K562 (cell line): ENCODE results near the gene SLC25A21. TPM values are rescaled to one million over a fixed set of nuclear protein-coding genes. Genes with fewer than 3 reads are reported as not detected.

Source experiments
- ASH1L ChIP-seq: fragments of 450-650 bp; IDR thresholded peaks from 2 replicates; pipeline ENCODE4 v1.6.1; 2018; ENCODE audit warnings: borderline replicate concordance, mild to moderate bottlenecking, low read depth; ENCODE audit not compliant: partially characterized antibody
- BCOR ChIP-seq: fragments of 450-650 bp; IDR thresholded peaks from 2 replicates; pipeline ENCODE4 v1.6.1; 2016
- ILK ChIP-seq: fragments of 450-650 bp; IDR thresholded peaks from 2 replicates; pipeline ENCODE4 v1.6.1; 2016; ENCODE audit warnings: missing genetic modification characterization, low read depth, mild to moderate bottlenecking, missing compliant biosample characterization, moderate library complexity, borderline replicate concordance
- KDM1A ChIP-seq, 2 experiments: fragments of 450-650 bp; IDR thresholded peaks; 2 replicates each; pipeline ENCODE4 v1.6.1; 2016; ENCODE audit warnings: mild to moderate bottlenecking in 2 of 2
- POLR2B ChIP-seq: fragments of 450-650 bp; IDR thresholded peaks from 2 replicates; pipeline ENCODE4 v1.6.1; 2018; ENCODE audit warnings: low read depth; ENCODE audit not compliant: partially characterized antibody
- SIX5 ChIP-seq, 2 experiments: IDR thresholded peaks; 2 replicates each; pipeline ENCODE4 v1.6.1; 2011; ENCODE audit warnings: low read length in 2 of 2, borderline replicate concordance in 1 of 2, low read depth in 1 of 2, mild to moderate bottlenecking in 1 of 2, moderate library complexity in 1 of 2; ENCODE audit not compliant: insufficient read depth in 1 of 2
- TAF9B ChIP-seq: fragments of 450-650 bp; IDR thresholded peaks from 2 replicates; pipeline ENCODE4 v1.6.1; 2018; ENCODE audit warnings: mild to moderate bottlenecking; ENCODE audit not compliant: partially characterized antibody
- TOE1 ChIP-seq, 2 experiments: fragments of 450-650 bp in 1 of 2; sonication (generic) in 1 of 2; formaldehyde crosslinking in 1 of 2; IDR thresholded peaks; 2 replicates each; pipeline versions ENCODE4 v1.7.1 to v1.8.0; 2016 to 2022; ENCODE audit warnings: borderline replicate concordance in 2 of 2, mild to moderate bottlenecking in 2 of 2, antibody characterized with exemption in 1 of 2, inconsistent platforms in 1 of 2, low read depth in 1 of 2, missing genetic modification reagents in 1 of 2, moderate library complexity in 1 of 2
- ZBTB40 ChIP-seq, 2 experiments: fragments of 450-650 bp in 1 of 2; sonication (generic) in 1 of 2; formaldehyde crosslinking in 1 of 2; IDR thresholded peaks; 2 replicates each; pipeline versions ENCODE4 v1.7.1 to v1.9.0; 2016 to 2022; ENCODE audit warnings: inconsistent platforms in 1 of 2, mild to moderate bottlenecking in 1 of 2, missing genetic modification reagents in 1 of 2
- ZC3H8 ChIP-seq: fragments of 450-650 bp; IDR thresholded peaks from 2 replicates; pipeline ENCODE4 v1.6.1; 2017
- ZFPM2 ChIP-seq: fragments of 250-450 bp; sonication (Bioruptor Pico); IDR thresholded peaks from 2 replicates; pipeline ENCODE4 v1.5.1; 2022; ENCODE audit warnings: mild to moderate bottlenecking
- polyA plus RNA-seq, 8 experiments: library from polyadenylated mRNA; depleted of rRNA in 4 of 8; stranded (reverse) in 5 of 8; unstranded in 3 of 8; fragments of >200 nt; fragmentation: Nextera tagmentation in 2 of 8; fragmentation: Illumina TruSeq in 1 of 8; extraction: Ambion mirVana in 2 of 8; extraction: Trizol in 1 of 8; gene quantifications; 2 replicates each; pipeline versions ENCODE4 v1.2.1 to v1.2.3, GENCODE V29; 2011 to 2014; ENCODE audit warnings: inconsistent platforms in 1 of 8, missing spikeins in 1 of 8
- total RNA-seq, 7 experiments: library from RNA; depleted of rRNA in 6 of 7; stranded (reverse); fragments of >200 nt in 6 of 7; fragmentation: Illumina TruSeq in 2 of 7; extraction: Trizol in 2 of 7; gene quantifications; 2 replicates each; pipeline versions ENCODE4 v1.2.1 to v1.2.3, GENCODE V29; 2011 to 2021; ENCODE audit warnings: low replicate concordance in 1 of 7
- TF ChIP-seq, protein P1 (sequence below): sonication (generic); formaldehyde crosslinking; IDR thresholded peaks from 2 replicates; pipeline ENCODE4 v1.4.0; 2020; ENCODE audit warnings: mild to moderate bottlenecking, missing genetic modification reagents
- TF ChIP-seq, protein P2 (sequence below): conservative IDR thresholded peaks from 2 replicates; pipeline ENCODE4 v1.6.1; 2011; ENCODE audit warnings: low read depth, mild to moderate bottlenecking, low read length; ENCODE audit not compliant: control insufficient read depth

SLC25A21 gene
- total and polyA plus RNA-seq, 9 of the 15 experiments (the other 6 are each of a cell fraction or from before 2014, with no cell fraction given) = 15.2 to 46.7 (median 28.7) TPM

DNA sequence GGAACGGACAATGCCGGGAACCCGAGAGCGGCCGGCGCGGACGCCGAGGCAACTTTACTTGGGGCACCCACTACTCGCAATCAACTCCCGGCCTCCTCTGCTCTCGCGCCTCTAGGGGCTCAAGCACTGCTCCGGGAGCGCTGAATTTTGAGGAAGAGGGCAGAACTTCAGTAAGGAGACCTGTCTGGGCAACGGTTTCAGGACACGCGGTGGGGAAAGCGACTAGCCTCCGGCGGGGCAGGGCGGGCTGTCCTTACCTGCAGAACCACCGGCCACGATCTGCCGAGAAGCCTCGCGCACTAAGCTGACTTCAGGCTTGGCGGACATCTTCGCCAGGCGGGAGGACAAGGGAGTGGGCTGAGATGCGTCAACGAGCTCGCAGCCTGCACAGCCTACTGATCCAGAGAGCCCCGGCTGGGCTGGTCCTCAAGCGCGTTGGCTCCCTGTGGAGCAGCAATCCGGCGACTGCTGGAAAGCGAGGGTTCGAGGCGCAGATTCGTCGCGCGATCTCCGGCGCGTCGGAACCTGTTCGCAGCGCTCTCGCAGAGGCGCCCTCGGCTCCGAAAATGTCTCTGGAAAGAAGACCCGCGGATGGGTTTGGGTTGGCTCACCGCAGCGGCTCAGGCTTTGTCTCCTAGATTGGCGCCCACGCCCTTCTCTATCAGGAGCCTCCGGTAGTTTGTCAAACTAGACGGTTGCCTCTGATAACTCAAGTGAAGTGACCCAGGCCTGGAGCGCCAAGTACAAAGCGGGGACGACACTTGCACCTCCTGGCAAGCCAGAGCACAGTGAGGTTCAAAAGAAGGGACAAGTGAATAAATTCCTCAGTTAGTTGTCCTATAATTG, at the start of gene SLC25A21 (continued):
- TF ChIP-seq TOE1 (IDR thresholded peaks at IDR 0.05; ENCODE audit: borderline replicate concordance) (no peak), TOE1 (CRISPR knock-in tag; IDR thresholded peaks at IDR 0.05; ENCODE audit: borderline replicate concordance, low read depth) (no peak), TAF9B (peak; percentile 88), ZFPM2 (CRISPR knock-in tag) (no peak), ZC3H8 (no peak), BCOR (peak; percentile 9; the same call in 1 of the 2 replicates), POLR2B (peak; percentile 71), ILK (tag) (no peak), KDM1A (IDR thresholded peaks at IDR 0.05) (0 out of 4 replicates have a peak, but pooled peaks of 1 of the 2 experiments have one; percentile 11), SIX5 (IDR thresholded peaks at IDR 0.05; ENCODE audit: borderline replicate concordance in 1 of 2, insufficient read depth in 1 of 2, low read depth in 1 of 2, low read length in 2 of 2) (no peak), ZBTB40 (IDR thresholded peaks at IDR 0.05) (peak; percentile 78), ZBTB40 (CRISPR knock-in tag; IDR thresholded peaks at IDR 0.05) (no peak), ASH1L (no peak)
- TF ChIP-seq, protein P1, sequence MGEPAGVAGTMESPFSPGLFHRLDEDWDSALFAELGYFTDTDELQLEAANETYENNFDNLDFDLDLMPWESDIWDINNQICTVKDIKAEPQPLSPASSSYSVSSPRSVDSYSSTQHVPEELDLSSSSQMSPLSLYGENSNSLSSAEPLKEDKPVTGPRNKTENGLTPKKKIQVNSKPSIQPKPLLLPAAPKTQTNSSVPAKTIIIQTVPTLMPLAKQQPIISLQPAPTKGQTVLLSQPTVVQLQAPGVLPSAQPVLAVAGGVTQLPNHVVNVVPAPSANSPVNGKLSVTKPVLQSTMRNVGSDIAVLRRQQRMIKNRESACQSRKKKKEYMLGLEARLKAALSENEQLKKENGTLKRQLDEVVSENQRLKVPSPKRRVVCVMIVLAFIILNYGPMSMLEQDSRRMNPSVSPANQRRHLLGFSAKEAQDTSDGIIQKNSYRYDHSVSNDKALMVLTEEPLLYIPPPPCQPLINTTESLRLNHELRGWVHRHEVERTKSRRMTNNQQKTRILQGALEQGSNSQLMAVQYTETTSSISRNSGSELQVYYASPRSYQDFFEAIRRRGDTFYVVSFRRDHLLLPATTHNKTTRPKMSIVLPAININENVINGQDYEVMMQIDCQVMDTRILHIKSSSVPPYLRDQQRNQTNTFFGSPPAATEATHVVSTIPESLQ (CRISPR knock-in tag) = no peak
- TF ChIP-seq, protein P2, sequence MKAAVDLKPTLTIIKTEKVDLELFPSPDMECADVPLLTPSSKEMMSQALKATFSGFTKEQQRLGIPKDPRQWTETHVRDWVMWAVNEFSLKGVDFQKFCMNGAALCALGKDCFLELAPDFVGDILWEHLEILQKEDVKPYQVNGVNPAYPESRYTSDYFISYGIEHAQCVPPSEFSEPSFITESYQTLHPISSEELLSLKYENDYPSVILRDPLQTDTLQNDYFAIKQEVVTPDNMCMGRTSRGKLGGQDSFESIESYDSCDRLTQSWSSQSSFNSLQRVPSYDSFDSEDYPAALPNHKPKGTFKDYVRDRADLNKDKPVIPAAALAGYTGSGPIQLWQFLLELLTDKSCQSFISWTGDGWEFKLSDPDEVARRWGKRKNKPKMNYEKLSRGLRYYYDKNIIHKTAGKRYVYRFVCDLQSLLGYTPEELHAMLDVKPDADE = no peak
